ENCODE results near the gene DDX52.
A peak's percentile ranks its signal among the peaks of the same experiment; 100 is the strongest.
"Not testable (repeated sequence)": the region's sequence is repeated elsewhere in the genome, so short reads cannot be mapped to it uniquely, and the experiment has no call there.

DDX52 gene

GRCh38 chr17:37650419-37651003 lies 7.3 kb upstream of the DDX52 start:
- peak; percentile 58 for DNase-seq

GRCh38 chr17:37648555-37648954 lies 5.3 kb upstream of the DDX52 start:
- DNase-seq: peak; percentile 83

GRCh38 chr17:37647856-37648255 lies 4.6 kb upstream of the DDX52 start:
- no peak for DNase-seq

GRCh38 chr17:37643869-37644268 lies 623 bp upstream of the DDX52 start:
- DNase-seq: peak; percentile 9

GRCh38 chr17:37642681-37643080 lies 565 bp downstream of the DDX52 start:
- DNase-seq: peak; percentile 20

- DNase-seq: no peak
Measured at GRCh38 chr17:37640015-37640414, 3.2 kb downstream of the DDX52 start.

- no peak for DNase-seq
Measured at GRCh38 chr17:37637956-37638355, 5.3 kb downstream of the DDX52 start.

GRCh38 chr17:37616430-37616829 lies 26.8 kb downstream of the DDX52 start:
- DNase-seq: not testable (repeated sequence)

GRCh38 chr17:37614823-37615222 lies 28.4 kb downstream of the DDX52 start:
- no peak for DNase-seq

- DNase-seq: peak; percentile 61
Measured at GRCh38 chr17:37614391-37614790, 28.9 kb downstream of the DDX52 start.

- no peak for DNase-seq
Measured at GRCh38 chr17:37610971-37611370, 32.3 kb downstream of the DDX52 start.

GRCh38 chr17:37610041-37610420 lies 33.2 kb downstream of the DDX52 start:
- DNase-seq: not testable (repeated sequence)

GRCh38 chr17:37609170-37610040 lies 33.8 kb downstream of the DDX52 start, which contains the start of gene SYNRG:
TSS of gene SYNRG (minus strand) at chr17:37609418. CDS start at chr17:37609355, 63 bp downstream.
- DNase-seq: peak; percentile 97

GRCh38 chr17:37608351-37609169 lies 34.7 kb downstream of the DDX52 start:
- peak; percentile 58 for DNase-seq

- DNase-seq: no peak
Measured at GRCh38 chr17:37607637-37608331, 35.5 kb downstream of the DDX52 start.

- DNase-seq: no peak
Measured at GRCh38 chr17:37605813-37606505, 37.3 kb downstream of the DDX52 start.

- no peak for DNase-seq
Measured at GRCh38 chr17:37605081-37605480, 38.2 kb downstream of the DDX52 start.

- no peak for DNase-seq
Measured at GRCh38 chr17:37604556-37604955, 38.7 kb downstream of the DDX52 start.

GRCh38 chr17:37598145-37598544 lies 45.1 kb downstream of the DDX52 start:
- DNase-seq: no peak

- no peak for DNase-seq
Measured at GRCh38 chr17:37592291-37592690, 51.0 kb downstream of the DDX52 start.

GRCh38 chr17:37585066-37585465 lies 58.2 kb downstream of the DDX52 start:
- no peak for DNase-seq

GRCh38 chr17:37576281-37576680 lies 67.0 kb downstream of the DDX52 start:
- DNase-seq: no peak

Data from fibroblast of skin of back (primary cell).